Epidermal melanocyte (primary cell): ENCODE data around the gene ABCC8.

Experiments used
- DNase-seq: peaks from one replicate; pipeline ENCODE4 v3.0.0; 2011; ENCODE audit warnings: low spot score; ENCODE audit not compliant: insufficient read length

The ABCC8 gene

DNA sequence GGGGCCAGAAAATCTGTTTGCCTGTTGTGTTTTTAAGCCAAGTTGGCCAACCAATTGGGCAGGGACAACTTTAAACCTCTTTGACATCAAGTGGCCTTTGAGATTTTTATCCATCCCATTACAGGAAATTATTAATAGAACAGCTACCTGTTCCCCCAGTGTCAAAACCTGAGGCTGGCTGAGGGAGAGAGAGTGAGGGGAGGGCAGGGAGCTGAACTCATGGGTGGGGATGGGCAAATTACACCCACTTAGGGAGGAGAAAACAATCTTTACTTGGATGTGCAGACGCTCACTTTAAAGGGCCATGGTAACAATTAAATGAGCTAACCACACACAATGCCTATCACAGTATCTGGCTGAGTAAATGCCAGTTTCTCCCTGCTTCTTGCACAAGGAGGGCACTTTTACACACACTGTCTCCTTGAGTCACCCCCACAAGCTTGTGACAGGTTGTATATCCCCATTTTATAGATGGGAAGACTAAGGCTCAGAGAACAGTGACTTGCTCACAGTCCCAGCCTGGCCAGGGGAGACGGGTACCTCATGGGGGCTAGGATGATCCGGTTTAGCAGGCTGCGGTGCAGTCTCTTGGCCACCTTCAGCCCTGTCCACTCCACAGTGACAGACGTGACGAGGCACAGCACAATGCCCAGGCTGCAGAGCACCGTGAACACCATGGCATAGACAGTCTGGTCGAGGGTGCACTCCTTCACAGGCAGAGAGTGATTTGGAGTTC lies 70.4 kb downstream of the ABCC8 start:
- no peak for DNase-seq

- DNase-seq = no peak
Observed at GRCh38 chr11:17405232-17406005, 71.2 kb downstream of the ABCC8 start.

DNA sequence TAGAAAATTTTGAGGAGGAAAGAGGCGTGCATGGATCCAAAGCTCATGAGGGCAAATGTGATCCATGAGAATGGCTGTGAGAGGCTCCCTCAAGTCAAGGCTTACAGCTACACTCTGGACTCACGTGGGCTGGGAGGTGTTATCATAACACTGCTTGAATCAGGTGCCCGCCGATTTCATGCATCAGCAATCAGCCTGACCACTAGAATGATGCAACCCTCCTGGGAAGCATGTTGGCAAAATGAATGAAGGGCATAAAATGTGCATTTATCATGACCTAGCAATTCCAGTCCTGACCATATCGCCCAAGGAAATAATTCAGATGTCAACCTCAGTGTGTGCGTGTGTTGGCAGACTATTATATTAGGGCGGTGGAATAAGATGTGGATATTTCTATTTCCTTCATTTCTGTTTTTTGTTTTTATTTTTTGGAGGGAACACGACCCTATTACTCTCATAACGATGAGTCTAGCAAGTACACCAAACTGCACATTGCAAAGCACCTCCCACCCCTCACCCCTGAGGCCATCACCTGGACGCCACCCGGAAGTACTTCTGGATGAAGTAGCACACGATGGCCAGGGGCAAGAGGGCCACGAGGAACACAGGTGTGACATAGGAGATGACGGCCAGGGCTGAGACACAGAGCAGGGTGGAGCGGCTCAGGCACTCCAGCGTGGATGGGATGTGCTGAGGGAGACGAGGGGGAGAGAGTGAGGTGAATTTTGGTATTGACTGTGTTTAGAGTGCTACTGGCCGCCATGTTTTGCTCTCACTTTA lies 72.5 kb downstream of the ABCC8 start:
- no peak for DNase-seq

- DNase-seq = no peak
Observed at GRCh38 chr11:17402486-17402885, 74.2 kb downstream of the ABCC8 start.

DNA sequence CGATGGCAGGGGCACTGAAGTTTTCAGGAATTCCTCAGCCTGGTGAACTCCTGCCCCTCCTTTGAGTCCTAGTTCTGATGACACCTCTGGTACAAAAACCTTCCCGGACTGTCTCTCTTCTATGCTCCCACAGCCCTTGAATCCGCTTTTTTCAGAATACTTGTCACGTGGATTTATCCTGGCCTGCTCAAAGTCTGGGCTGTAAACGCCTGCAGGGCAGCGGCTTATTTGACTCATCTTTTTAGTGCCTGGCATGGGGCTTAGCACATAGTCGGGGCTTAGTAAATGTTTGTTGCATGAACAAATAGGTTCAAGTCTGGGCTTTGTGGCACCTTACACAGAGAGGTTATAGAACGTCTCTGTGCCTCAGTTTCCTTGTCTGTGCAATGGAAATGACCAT lies 74.8 kb downstream of the ABCC8 start:
- DNase-seq = no peak

DNA sequence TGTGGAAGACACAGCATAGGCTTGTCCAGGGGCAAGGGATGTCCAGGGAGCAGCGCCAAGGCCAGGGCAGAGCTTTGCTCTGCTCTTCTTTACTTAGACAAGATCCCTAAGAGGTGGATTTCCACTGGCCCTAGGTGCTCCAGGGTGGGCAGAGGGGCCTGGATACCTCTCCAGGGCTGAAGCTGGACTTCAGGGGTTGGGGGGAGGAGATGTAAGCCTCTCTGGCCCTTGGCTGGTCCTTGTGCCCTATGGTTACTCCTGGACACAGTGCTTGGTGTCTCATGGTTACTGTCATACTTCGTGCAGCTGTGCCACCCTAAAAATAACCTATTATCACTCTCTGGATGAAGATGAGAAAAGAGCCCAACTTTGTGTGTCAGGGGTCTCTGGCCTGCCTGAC lies 75.3 kb downstream of the ABCC8 start:
- DNase-seq = no peak

GRCh38 chr11:17400048-17400775 lies 76.4 kb downstream of the ABCC8 start:
- no peak for DNase-seq

DNA sequence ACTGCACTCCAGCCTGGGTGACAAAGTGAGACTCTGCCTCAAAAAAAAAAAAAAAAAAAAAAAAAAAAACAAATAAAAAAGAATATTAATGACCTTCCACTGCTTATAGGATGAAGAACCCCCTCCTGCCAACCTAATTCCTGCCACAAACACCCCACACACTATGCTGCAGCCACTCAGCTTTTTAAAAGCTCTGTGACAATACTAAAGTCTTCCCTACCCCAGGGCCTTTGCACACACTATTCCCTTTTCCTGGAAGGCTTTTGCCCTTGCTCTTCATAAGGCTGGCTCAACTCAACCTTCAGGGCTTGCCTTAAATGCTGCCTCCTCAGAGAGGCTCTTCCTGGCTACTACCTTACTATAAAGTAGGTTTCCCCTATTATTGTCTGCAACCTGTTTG lies 77.4 kb downstream of the ABCC8 start:
- no peak for DNase-seq

DNA sequence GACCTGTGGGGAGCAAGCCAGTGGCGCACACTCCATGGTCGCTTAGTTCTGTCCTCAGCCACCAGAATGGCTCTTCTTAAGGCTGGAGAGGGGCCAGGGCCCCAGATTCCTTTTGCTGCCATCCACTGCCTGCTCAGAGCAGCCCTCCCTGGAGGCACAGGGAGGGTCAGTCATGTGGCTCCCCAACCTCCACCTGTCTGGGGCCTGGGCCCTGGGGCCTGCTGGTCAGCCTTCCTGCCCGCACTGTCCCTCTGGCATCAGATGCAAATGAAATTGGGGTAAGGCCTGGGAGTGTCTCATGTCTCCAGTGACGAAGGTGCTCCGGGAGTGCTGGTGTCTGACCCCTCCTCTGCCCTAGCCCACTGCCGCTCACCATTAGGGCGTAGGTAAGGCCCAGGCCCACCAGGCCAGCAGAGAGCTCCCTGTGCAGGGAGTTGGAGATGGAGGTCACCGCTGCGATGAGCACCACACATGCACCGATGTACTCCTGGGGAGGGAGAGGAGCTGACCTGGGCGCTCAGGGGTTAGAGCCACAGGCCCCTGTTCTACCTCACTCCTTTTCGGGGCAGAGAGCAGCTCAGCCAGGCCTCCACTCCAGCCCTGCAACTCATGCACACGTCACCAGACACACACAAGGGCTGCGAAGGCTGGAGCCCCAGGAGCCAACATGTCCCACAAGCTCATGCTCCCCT lies 79.2 kb downstream of the ABCC8 start:
- no peak for DNase-seq

GRCh38 chr11:17396598-17397310 lies 79.9 kb downstream of the ABCC8 start:
- no peak for DNase-seq

GRCh38 chr11:17395978-17396377 lies 80.7 kb downstream of the ABCC8 start:
- no peak for DNase-seq

- no peak for DNase-seq
Observed at GRCh38 chr11:17395554-17395961, 81.1 kb downstream of the ABCC8 start.

- no peak for DNase-seq
Observed at GRCh38 chr11:17394743-17395390, 81.8 kb downstream of the ABCC8 start.

DNA sequence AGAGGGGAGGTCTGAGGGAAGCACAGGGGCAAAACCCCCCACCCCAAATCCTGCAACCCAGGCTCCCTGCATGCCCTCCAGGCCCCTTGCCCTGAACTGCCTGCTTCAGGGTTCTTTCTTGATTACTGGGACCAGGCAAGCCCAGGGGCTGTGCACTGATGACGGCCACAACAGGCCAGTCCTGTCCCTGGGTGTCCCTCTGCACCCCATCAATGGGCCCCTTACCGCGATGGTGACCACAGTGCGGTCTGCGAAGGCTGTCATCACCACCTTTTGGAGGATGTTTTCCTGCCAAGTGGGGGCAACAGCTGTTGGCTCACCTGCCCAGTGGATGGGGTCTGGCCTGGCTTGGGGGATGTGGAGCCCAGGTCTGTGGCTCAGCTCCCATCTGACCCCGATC lies 83.2 kb downstream of the ABCC8 start:
- DNase-seq = no peak

DNA sequence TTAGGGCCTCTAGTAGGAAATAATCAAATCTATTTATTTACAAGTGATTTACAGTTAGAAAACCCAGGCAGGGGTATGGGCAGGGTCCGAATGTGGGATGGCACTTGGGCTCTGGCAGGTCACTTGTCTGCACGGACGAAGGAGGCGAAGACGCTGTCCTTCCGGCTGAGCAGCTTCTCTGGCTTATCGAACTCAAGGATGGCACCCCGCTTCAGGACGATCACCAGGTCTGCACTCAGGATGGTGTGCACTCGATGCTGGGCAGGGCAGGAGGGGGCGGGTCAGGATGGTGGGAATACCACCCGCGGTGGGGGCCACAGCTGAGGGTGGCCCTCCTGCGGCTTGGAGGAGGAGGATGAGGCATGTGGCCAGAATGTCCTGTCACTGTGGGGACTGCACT lies 83.8 kb downstream of the ABCC8 start:
- no peak for DNase-seq

DNA sequence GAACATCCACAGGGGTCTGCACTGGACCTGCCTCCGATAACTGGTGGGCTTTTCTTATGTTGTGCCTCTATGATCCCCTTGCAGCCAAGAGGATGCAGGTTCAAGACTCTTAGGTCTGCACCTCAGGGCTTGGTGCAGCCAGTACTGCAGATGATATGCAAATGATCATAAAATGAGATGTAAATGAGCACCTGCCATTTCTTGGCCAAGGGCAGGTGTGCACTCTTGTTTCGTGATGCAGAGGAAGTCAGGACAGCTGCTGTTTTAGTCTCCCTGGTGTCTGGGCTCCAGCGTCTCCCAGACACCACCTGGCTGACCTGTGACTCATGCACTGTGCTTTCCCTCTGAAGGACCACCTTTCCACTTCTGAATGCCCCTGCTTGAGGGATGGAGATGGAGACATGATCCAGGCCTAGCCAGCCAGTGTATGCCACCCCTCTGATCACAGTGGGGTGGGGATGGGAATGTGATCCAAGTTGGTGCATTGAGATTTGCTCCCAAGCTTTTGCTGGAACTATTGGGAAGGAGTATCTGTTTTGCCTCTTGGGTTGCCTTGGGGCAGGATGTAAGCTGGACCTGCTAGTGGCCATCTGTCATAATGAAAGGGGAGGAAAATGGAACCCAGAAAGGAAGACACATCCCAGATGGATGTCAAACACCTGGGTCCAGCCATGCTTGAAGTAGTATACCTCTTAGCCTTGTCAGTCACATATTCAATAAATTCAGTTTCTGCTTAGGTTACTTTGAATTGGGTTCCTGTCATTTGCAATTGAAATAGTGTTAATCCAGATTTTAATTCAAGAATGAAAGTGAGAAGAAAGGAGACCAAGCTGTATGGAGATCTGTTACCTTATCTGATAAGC lies 84.9 kb downstream of the ABCC8 start:
- DNase-seq = no peak

GRCh38 chr11:17389957-17390649 lies 86.5 kb downstream of the ABCC8 start:
- DNase-seq = no peak
